ENCODE measurements around the gene TMC7. TPM values are rescaled to one million over a fixed set of nuclear protein-coding genes. Genes with fewer than 3 reads are reported as not detected.
"Not testable (repeated sequence)": the region's sequence is repeated elsewhere in the genome, so short reads cannot be mapped to it uniquely, and the experiment has no call there.

The TMC7 gene
- 0.87 and 1.1 TPM in 2 replicates for total RNA-seq

GRCh38 chr16:18983565-18984434 is at the start of gene TMC7:
TSS of gene TMC7 (plus strand) at chr16:18983934. CDS start at chr16:18984064, 130 bp downstream.
- peak; percentile 63 for DNase-seq (ENCODE audit: low read depth)

- no peak for DNase-seq (ENCODE audit: low read depth)
Observed at GRCh38 chr16:18936727-18937340, 46.9 kb upstream of the TMC7 start.

GRCh38 chr16:18937390-18937789 is 46.3 kb upstream of the TMC7 start:
- no peak for DNase-seq (ENCODE audit: low read depth)

GRCh38 chr16:18938986-18939385 is 44.7 kb upstream of the TMC7 start:
- DNase-seq (ENCODE audit: low read depth) = no peak

GRCh38 chr16:18941471-18941870 is 42.3 kb upstream of the TMC7 start:
- no peak for DNase-seq (ENCODE audit: low read depth)

- no peak for DNase-seq (ENCODE audit: low read depth)
Observed at GRCh38 chr16:18942061-18942460, 41.7 kb upstream of the TMC7 start.

- no peak for DNase-seq (ENCODE audit: low read depth)
Observed at GRCh38 chr16:18943414-18943813, 40.3 kb upstream of the TMC7 start.

- no peak for DNase-seq (ENCODE audit: low read depth)
Observed at GRCh38 chr16:18945233-18945632, 38.5 kb upstream of the TMC7 start.

GRCh38 chr16:18948372-18949020 is 35.2 kb upstream of the TMC7 start:
- no peak for DNase-seq (ENCODE audit: low read depth)

GRCh38 chr16:18950469-18951185 is 33.1 kb upstream of the TMC7 start:
- DNase-seq (ENCODE audit: low read depth) = no peak

GRCh38 chr16:18953547-18953946 is 30.2 kb upstream of the TMC7 start:
- no peak for DNase-seq (ENCODE audit: low read depth)

GRCh38 chr16:18955874-18956580 is 27.7 kb upstream of the TMC7 start:
- DNase-seq (ENCODE audit: low read depth) = not testable (repeated sequence)

- not testable (repeated sequence) for DNase-seq (ENCODE audit: low read depth)
Observed at GRCh38 chr16:18956658-18957241, 27.0 kb upstream of the TMC7 start.

- no peak for DNase-seq (ENCODE audit: low read depth)
Observed at GRCh38 chr16:18958621-18959029, 25.1 kb upstream of the TMC7 start.

- DNase-seq (ENCODE audit: low read depth) = peak; percentile 24
Observed at GRCh38 chr16:18959031-18959505, 24.7 kb upstream of the TMC7 start.

GRCh38 chr16:18965555-18965954 is 18.2 kb upstream of the TMC7 start:
- no peak for DNase-seq (ENCODE audit: low read depth)

- DNase-seq (ENCODE audit: low read depth) = no peak
Observed at GRCh38 chr16:18966791-18967190, 16.9 kb upstream of the TMC7 start.

GRCh38 chr16:18969050-18969854 is 14.5 kb upstream of the TMC7 start:
- DNase-seq (ENCODE audit: low read depth) = peak; percentile 42

- no peak for DNase-seq (ENCODE audit: low read depth)
Observed at GRCh38 chr16:18969855-18970240, 13.9 kb upstream of the TMC7 start.

- DNase-seq (ENCODE audit: low read depth) = no peak
Observed at GRCh38 chr16:18975109-18975508, 8.6 kb upstream of the TMC7 start.

Data from renal cortical epithelial cell (primary cell).